PC-3 (cell line): Measurements from ENCODE around the gene JDP2. TPM values are rescaled to one million over a fixed set of nuclear protein-coding genes. Genes with fewer than 3 reads are reported as not detected.

ENCODE experiments used
- ATAC-seq: fragments of 200-7000 bp; cut with Tn5 transposase; 2 replicates; pipeline ENCODE4 v1.9.1; 2020; ENCODE audit warnings: mild to moderate bottlenecking, moderate library complexity
- BruUV-seq: library from RNA; stranded (reverse); fragments of 400-500 nt; replicated peaks from 2 replicates; lab custom pipeline; 2021; lab: Mats Ljungman, UMichigan
- CTCF ChIA-PET: fragments of 300-600 bp; sonication (Branson Sonifier 250); formaldehyde crosslinking; loops from one replicate; lab custom pipeline; 2022; ENCODE audit warnings: antibody characterized with exemption; lab: Charles Lee
- POLR2A ChIA-PET: fragments of 300-600 bp; sonication (Branson Sonifier 250); formaldehyde crosslinking; loops from one replicate; lab custom pipeline; 2022; ENCODE audit warnings: antibody characterized with exemption; ENCODE audit not compliant: unreplicated experiment; lab: Charles Lee
- DNase-seq: peaks from one replicate; pipeline ENCODE4 v3.0.0-alpha.2; 2015
- H2AFZ ChIP-seq: fragments of 300-600 bp; sonication (generic); 2 replicates; pipeline ENCODE4 v1.6.0; 2016; ENCODE audit warnings: antibody characterized with exemption, low read length
- H3F3A ChIP-seq: fragments of 300-600 bp; sonication (generic); one replicate; pipeline ENCODE4 v1.6.0; 2017; ENCODE audit warnings: antibody characterized with exemption, low read length, control low read depth, mild to moderate bottlenecking; ENCODE audit not compliant: unreplicated experiment
- H3K27ac ChIP-seq: fragments of 300-600 bp; sonication (generic); 2 replicates; pipeline ENCODE4 v1.5.1; 2016; ENCODE audit warnings: mild to moderate bottlenecking, low read length
- H3K27me3 ChIP-seq: fragments of 300-600 bp; sonication (generic); 2 replicates; pipeline ENCODE4 v1.6.1; 2016; ENCODE audit warnings: low read length, mixed read lengths
- H3K36me3 ChIP-seq: fragments of 300-600 bp; sonication (generic); 2 replicates; pipeline ENCODE4 v1.6.1; 2016; ENCODE audit warnings: low read depth, mixed run types, low read length, mixed read lengths
- H3K4me1 ChIP-seq: fragments of 300-600 bp; sonication (generic); 2 replicates; pipeline ENCODE4 v1.5.1; 2016; ENCODE audit warnings: low read length; ENCODE audit not compliant: insufficient read depth
- H3K4me2 ChIP-seq: fragments of 300-600 bp; sonication (generic); 2 replicates; pipeline ENCODE4 v1.6.0; 2016; ENCODE audit warnings: low read length
- H3K4me3 ChIP-seq: fragments of 300-600 bp; sonication (generic); 2 replicates; pipeline ENCODE4 v1.5.1; 2016; ENCODE audit warnings: mild to moderate bottlenecking, low read length, mixed read lengths
- H3K79me2 ChIP-seq: fragments of 300-600 bp; sonication (generic); 2 replicates; pipeline ENCODE4 v1.6.1; 2017; ENCODE audit warnings: low read length, mixed read lengths
- H3K9ac ChIP-seq: fragments of 300-600 bp; sonication (generic); 2 replicates; pipeline ENCODE4 v1.6.0; 2016; ENCODE audit warnings: mild to moderate bottlenecking, low read length
- H3K9me2 ChIP-seq: fragments of 300-600 bp; sonication (generic); replicated peaks from 2 replicates; pipeline ENCODE4 v1.6.1; 2016; ENCODE audit warnings: mixed run types, low read length, mixed read lengths
- H3K9me3 ChIP-seq: fragments of 300-600 bp; sonication (generic); 2 replicates; pipeline ENCODE4 v1.6.1; 2016; ENCODE audit warnings: low read length, mixed read lengths
- H4K20me1 ChIP-seq: fragments of 300-600 bp; sonication (generic); 2 replicates; pipeline ENCODE4 v1.6.1; 2016; ENCODE audit warnings: low read length, mixed read lengths
- EZH2 ChIP-seq: fragments of 300-600 bp; sonication (generic); IDR thresholded peaks from one replicate; pipeline ENCODE4 v1.6.1; 2017; ENCODE audit warnings: antibody characterized with exemption, mild to moderate bottlenecking, low read length; ENCODE audit not compliant: unreplicated experiment
- EZH2phosphoT487 ChIP-seq: fragments of 300-600 bp; sonication (generic); IDR thresholded peaks from 2 replicates; pipeline ENCODE4 v1.6.1; 2018; ENCODE audit warnings: mild to moderate bottlenecking, antibody characterized with exemption, low read length, borderline replicate concordance
- intact Hi-C: fragments of 100-400 bp; cut with micrococcal nuclease; formaldehyde crosslinking; loops from 2 replicates; pipeline ENCODE4 v1.9.0; 2023
- total RNA-seq: library from RNA; depleted of rRNA; stranded (reverse); fragments of >200 nt; gene quantifications from 2 replicates; pipeline ENCODE4 v1.2.3, GENCODE V29; 2014
- TF ChIP-seq, protein P1 (sequence below): fragments of 300-600 bp; sonication (generic); conservative IDR thresholded peaks from 2 replicates; pipeline ENCODE4 v1.5.1; 2017; ENCODE audit warnings: antibody characterized with exemption, low read depth, mild to moderate bottlenecking, low read length

Gene JDP2
- total RNA-seq, 1 experiment from 2014 or later: 5.8 TPM

- H3K9ac ChIP-seq: no peak overlapping the region
- TF ChIP-seq, protein P1, sequence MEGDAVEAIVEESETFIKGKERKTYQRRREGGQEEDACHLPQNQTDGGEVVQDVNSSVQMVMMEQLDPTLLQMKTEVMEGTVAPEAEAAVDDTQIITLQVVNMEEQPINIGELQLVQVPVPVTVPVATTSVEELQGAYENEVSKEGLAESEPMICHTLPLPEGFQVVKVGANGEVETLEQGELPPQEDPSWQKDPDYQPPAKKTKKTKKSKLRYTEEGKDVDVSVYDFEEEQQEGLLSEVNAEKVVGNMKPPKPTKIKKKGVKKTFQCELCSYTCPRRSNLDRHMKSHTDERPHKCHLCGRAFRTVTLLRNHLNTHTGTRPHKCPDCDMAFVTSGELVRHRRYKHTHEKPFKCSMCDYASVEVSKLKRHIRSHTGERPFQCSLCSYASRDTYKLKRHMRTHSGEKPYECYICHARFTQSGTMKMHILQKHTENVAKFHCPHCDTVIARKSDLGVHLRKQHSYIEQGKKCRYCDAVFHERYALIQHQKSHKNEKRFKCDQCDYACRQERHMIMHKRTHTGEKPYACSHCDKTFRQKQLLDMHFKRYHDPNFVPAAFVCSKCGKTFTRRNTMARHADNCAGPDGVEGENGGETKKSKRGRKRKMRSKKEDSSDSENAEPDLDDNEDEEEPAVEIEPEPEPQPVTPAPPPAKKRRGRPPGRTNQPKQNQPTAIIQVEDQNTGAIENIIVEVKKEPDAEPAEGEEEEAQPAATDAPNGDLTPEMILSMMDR: no peak
- TF ChIP-seq EZH2phosphoT487 (no peak), EZH2 (no peak)
- no peak overlapping the region for H3K27ac ChIP-seq
- H3K27me3 ChIP-seq: 0 out of 2 replicates have a peak, but pooled peaks cover 9% of the 10 kb centered on the region
- CTCF ChIA-PET: no interaction called here
- H3K79me2 ChIP-seq: no peaks in the 10 kb centered on the region
- H3K4me3 ChIP-seq: no peak overlapping the region
- H4K20me1 ChIP-seq: no peaks in the 10 kb centered on the region
- no peaks in the 10 kb centered on the region for H3K4me1 ChIP-seq
- no peak for ATAC-seq
- POLR2A ChIA-PET: no interaction called here
- intact Hi-C loops: no loop called here
- no peaks in the 10 kb centered on the region for H3K9me2 ChIP-seq
- H3K4me2 ChIP-seq: no peak overlapping the region
- no peaks in the 10 kb centered on the region for H3F3A ChIP-seq
- no peaks in the 10 kb centered on the region for H3K36me3 ChIP-seq
- no peak overlapping the region for H2AFZ ChIP-seq
- no peaks in the 10 kb centered on the region for H3K9me3 ChIP-seq
- BruUV-seq: no TSS peak
- DNase-seq: no peak
Measured at GRCh38 chr14:75432411-75432810, 4.6 kb downstream of the JDP2 start.

DNA sequence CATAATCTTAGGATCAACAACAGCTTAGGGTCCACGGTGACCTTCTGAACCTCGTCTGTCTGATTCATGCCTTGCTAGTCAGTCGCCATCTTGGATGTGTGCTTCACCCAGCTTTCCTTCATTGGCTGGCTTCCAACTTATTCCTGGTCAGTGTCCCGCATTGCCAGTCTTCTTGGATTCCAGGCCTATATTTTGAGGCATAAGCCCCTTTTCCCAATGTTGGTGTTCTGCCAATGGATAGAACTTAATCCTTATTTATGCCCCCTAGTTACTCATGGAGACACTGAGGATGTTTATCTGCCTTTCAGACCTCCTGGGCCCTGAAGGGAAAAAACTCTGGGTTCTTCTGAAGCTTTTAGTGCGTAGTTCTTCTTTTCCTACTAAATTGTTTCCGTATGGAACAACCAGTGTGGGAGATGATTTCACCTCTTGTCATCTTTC lies 5.8 kb downstream of the JDP2 start:
- Histone ChIP-seq H3K79me2 (no peaks in the 10 kb centered on the region), H3K9me2 (no peaks in the 10 kb centered on the region), H3K4me2 (no peak overlapping the region), H3F3A (no peaks in the 10 kb centered on the region), H3K4me1 (no peaks in the 10 kb centered on the region), H3K4me3 (no peak overlapping the region), H3K27me3 (0 out of 2 replicates have a peak, but pooled peaks cover 2% of the 10 kb centered on the region), H4K20me1 (no peaks in the 10 kb centered on the region), H3K9ac (no peak overlapping the region), H2AFZ (no peak overlapping the region), H3K27ac (no peak overlapping the region), H3K36me3 (no peaks in the 10 kb centered on the region), H3K9me3 (no peaks in the 10 kb centered on the region)
- no TSS peak for BruUV-seq
- no peak for DNase-seq
- POLR2A ChIA-PET: interaction anchor here (0.6 kb wide), 1 partner anchor 564 kb away, joined by 3 read pairs; no protein-coding TSS in a partner anchor
- intact Hi-C loops: no loop called here
- TF ChIP-seq EZH2phosphoT487 (no peak), EZH2 (no peak)
- TF ChIP-seq, protein P1: no peak
- ATAC-seq: no peak
- CTCF ChIA-PET: interaction anchor here (0.5 to 0.6 kb wide), 2 partner anchors 8 to 61 kb away, joined by 3 to 5 read pairs; no protein-coding TSS in a partner anchor

- H3K9me3 ChIP-seq: no peaks in the 10 kb centered on the region
- DNase-seq (no peak), ATAC-seq (no peak)
- H3K9me2 ChIP-seq: no peaks in the 10 kb centered on the region
- BruUV-seq: no TSS peak
- H3K4me2 ChIP-seq: no peak overlapping the region
- H3F3A ChIP-seq: no peaks in the 10 kb centered on the region
- no peak overlapping the region for H3K4me3 ChIP-seq
- intact Hi-C loops: no loop called here
- POLR2A ChIA-PET: interaction anchor here (0.6 kb wide), 1 partner anchor 563 kb away, joined by 3 read pairs; no protein-coding TSS in a partner anchor
- H3K4me1 ChIP-seq: no peaks in the 10 kb centered on the region
- H3K36me3 ChIP-seq: no peaks in the 10 kb centered on the region
- TF ChIP-seq, protein P1: no peak
- no peak for TF ChIP-seq EZH2phosphoT487
- no peak for TF ChIP-seq EZH2
- CTCF ChIA-PET: no interaction called here
- H3K9ac ChIP-seq: no peak overlapping the region
- H2AFZ ChIP-seq: no peak overlapping the region
- no peaks in the 10 kb centered on the region for H3K79me2 ChIP-seq
- H3K27me3 ChIP-seq: no peaks in the 10 kb centered on the region
- no peaks in the 10 kb centered on the region for H4K20me1 ChIP-seq
- no peak overlapping the region for H3K27ac ChIP-seq
Measured at GRCh38 chr14:75434138-75434889, 6.5 kb downstream of the JDP2 start.
